ENCODE data around the gene PFKFB3. TPM values are rescaled to one million over a fixed set of nuclear protein-coding genes. Genes with fewer than 3 reads are reported as not detected.

PFKFB3 gene
- total and polyA plus RNA-seq, 5 donors from 2014 or later: 2.8 to 96.3 (median 4.2) TPM

DNA sequence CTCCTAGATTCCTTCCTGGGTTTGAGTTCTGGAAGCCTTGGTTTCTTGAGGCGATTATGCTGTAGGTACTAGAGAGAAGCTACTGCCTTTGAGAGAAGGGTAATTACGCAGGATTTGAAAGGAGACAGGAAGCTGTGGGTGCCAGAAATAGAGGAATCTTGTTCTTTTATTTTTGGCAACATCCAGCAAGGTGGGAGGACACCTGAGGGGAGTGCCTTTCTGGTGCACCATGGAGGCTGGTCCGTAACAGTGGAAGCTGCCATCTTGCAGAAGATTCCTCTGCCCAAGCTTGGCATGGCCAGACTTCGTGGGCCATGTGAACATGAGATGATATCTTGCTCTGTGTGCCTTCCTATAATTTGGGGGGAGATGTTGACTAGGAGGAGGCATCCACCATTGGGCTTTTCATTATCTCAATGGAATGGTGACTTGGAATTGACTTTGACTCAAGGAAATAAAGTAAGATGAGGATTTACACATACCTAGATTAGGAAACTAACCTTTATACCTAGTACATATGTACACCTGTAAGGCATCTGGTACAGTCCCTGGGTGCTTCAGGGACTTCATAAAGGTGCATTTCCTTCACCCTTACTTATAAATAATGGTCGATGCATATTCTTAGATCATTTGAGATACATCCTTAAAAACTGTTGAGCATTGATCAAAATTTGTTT is 98.2 kb downstream of the PFKFB3 start:
- H3K4me3 Mint-ChIP-seq: peak overlapping the region in 2 of 4 donors; percentile 68 to 75
- ATAC-seq (ENCODE audit: low read depth in 2 of 2): no peak

DNA sequence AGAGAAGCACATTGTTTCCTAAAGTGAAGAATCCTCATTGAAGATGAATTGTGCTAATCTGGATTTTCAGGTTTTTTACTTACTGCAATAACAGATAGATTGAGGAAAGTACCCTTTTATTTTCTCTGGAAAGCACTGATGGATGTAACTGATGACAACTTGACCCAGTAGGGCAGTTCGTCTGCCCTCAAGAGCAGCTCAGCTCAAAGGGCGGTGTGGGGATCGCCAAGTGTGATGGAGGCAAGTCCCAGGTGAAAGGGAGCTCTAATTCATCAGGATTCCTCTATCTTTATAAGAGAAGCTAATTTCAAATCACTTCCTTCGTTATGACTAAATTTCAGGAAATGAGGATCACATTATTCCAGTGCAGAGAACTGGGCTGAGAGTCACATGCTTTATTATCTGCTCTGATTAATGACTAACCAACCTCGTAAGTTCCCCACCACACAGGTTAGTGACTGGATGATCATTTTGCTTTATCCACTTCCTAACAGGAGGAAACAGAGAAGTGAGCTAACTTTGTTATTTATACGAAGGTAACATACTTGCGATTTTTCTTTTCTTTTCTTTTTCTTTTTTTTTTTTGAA is 98.8 kb downstream of the PFKFB3 start:
- ATAC-seq (ENCODE audit: low read depth in 2 of 2) (no peak), DNase-seq (no peak)
- Histone ChIP-seq H3K4me3 (ENCODE audit: low read depth, low read length) (no peak overlapping the region), H3K4me1 (ENCODE audit: control insufficient read depth, insufficient read depth, low read length, poor library complexity, severe bottlenecking) (peaks cover 17% of the 10 kb centered on the region), H3K27ac (ENCODE audit: insufficient read depth, low read length, poor library complexity, severe bottlenecking) (no peak overlapping the region), H3K27me3 (ENCODE audit: control insufficient read depth, insufficient read depth, low read length) (no peaks in the 10 kb centered on the region), H3K9me3 (ENCODE audit: control insufficient read depth in 2 of 2, low read length in 2 of 2) (no peaks in the 10 kb centered on the region), H3K36me3 (ENCODE audit: control insufficient read depth, insufficient read depth, low read length) (no peaks in the 10 kb centered on the region)
- peak overlapping the region in 1 of 3 donors; percentile 25 for H3K27ac Mint-ChIP-seq
- no peaks in the 10 kb centered on the region for H3K9me3 Mint-ChIP-seq
- no peak overlapping the region for H3K4me3 Mint-ChIP-seq
- no peaks in the 10 kb centered on the region for H3K36me3 Mint-ChIP-seq
- H3K4me1 Mint-ChIP-seq: peaks cover 11 to 25% (median 16%) of the 10 kb centered on the region in 4 donors
- peaks cover 4% of the 10 kb centered on the region for H3K27me3 Mint-ChIP-seq

More for the DNA sequence above, 98.2 kb downstream of the PFKFB3 start:
- H3K4me1 ChIP-seq (ENCODE audit: control insufficient read depth, insufficient read depth, low read length, poor library complexity, severe bottlenecking): peaks cover 17% of the 10 kb centered on the region
- no peaks in the 10 kb centered on the region for H3K27me3 ChIP-seq (ENCODE audit: control insufficient read depth, insufficient read depth, low read length)
- H3K4me1 Mint-ChIP-seq: peaks cover 11 to 31% (median 16%) of the 10 kb centered on the region in 4 donors
- no peaks in the 10 kb centered on the region for H3K9me3 Mint-ChIP-seq
- no peaks in the 10 kb centered on the region for H3K36me3 ChIP-seq (ENCODE audit: control insufficient read depth, insufficient read depth, low read length)
- H3K27me3 Mint-ChIP-seq: peaks cover 1% of the 10 kb centered on the region
- H3K4me3 ChIP-seq (ENCODE audit: low read depth, low read length): peak overlapping the region; percentile 72
- H3K36me3 Mint-ChIP-seq: no peaks in the 10 kb centered on the region
- H3K27ac ChIP-seq (ENCODE audit: insufficient read depth, low read length, poor library complexity, severe bottlenecking): peak overlapping the region; percentile 61
- H3K9me3 ChIP-seq (ENCODE audit: control insufficient read depth in 2 of 2, low read length in 2 of 2): no peaks in the 10 kb centered on the region
- peak overlapping the region in 2 of 3 donors; percentile 86 to 88 for H3K27ac Mint-ChIP-seq
- no peak for DNase-seq

Other genes starting within 250 kb of the PFKFB3 start
- 17.7 TPM for gene IL15RA, start 225.4 kb upstream of the PFKFB3 start, total RNA-seq
- 10 to 100 TPM in 1 of 4 donors, 1 to 10 TPM in 3; 9.1 to 13.4 (median 9.5) TPM for gene IL15RA, start 225.4 kb upstream of the PFKFB3 start, polyA plus RNA-seq
- gene IL2RA, start 140.6 kb upstream of the PFKFB3 start, total RNA-seq: 220 TPM
- gene IL2RA, start 140.6 kb upstream of the PFKFB3 start, polyA plus RNA-seq: 100 to 1,000 TPM; 159 to 261 (median 179) TPM
- 168 TPM for gene RBM17, start 113.9 kb upstream of the PFKFB3 start, total RNA-seq
- gene RBM17, start 113.9 kb upstream of the PFKFB3 start, polyA plus RNA-seq: 10 to 100 TPM; 63.6 to 88.2 (median 65.7) TPM